GM12891 (cell line): ENCODE measurements around the gene SMARCA4.
A peak's percentile ranks its signal among the peaks of the same experiment; 100 is the strongest.

Experiments used
- DNase-seq: peaks from one replicate; pipeline ENCODE4 v3.0.0; 2011; ENCODE audit warnings: low spot score; ENCODE audit not compliant: insufficient read length
- FAIRE-seq: peaks from 2 replicates; lab custom pipeline; 2011; peaks lifted over from hg19 to GRCh38; lab: Jason Lieb, UNC
- PAX5 ChIP-seq: IDR thresholded peaks from 2 replicates; pipeline ENCODE4 v1.6.1; 2011; ENCODE audit warnings: low read length, moderate library complexity, mild to moderate bottlenecking; ENCODE audit not compliant: insufficient read depth, severe bottlenecking
- POLR2A ChIP-seq: IDR thresholded peaks from 2 replicates; pipeline ENCODE4 v1.6.1; 2011; ENCODE audit warnings: low read depth, low read length, control low read depth
- POLR2AphosphoS5 ChIP-seq: IDR thresholded peaks from 2 replicates; pipeline ENCODE4 v1.6.1; 2011; ENCODE audit warnings: low read depth, low read length, control low read depth
- POU2F2 ChIP-seq: IDR thresholded peaks from 2 replicates; pipeline ENCODE4 v1.6.1; 2011; ENCODE audit warnings: low read depth, mild to moderate bottlenecking, control low read depth, low read length, moderate library complexity
- SPI1 ChIP-seq: IDR thresholded peaks from 2 replicates; pipeline ENCODE4 v1.6.1; 2011; ENCODE audit warnings: low read depth, low read length, control low read depth
- TAF1 ChIP-seq: IDR thresholded peaks from 2 replicates; pipeline ENCODE4 v1.6.1; 2011; ENCODE audit warnings: low read depth, low read length, control low read depth

Gene SMARCA4

DNA sequence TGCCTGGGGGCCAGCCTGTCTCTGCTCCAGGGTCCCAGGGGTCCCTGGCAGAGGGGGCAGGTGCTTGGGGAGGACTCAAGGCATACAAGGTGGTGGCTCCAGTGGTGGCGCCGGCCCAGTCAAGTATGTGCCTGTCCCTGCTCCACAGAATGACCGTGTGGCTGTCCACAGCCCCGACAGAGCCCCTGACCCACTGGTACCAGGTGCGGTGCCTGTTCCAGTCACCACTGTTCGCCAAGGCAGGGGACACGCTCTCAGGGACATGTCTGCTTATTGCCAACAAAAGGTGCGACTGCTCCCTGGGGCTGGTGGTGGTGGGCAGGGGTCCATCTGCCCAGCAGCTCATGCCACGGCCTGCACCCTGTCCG is 40.6 kb upstream of the SMARCA4 start:
- FAIRE-seq (no peak), DNase-seq (no peak)
- TF ChIP-seq POLR2A (no peak), PAX5 (no peak), POLR2AphosphoS5 (no peak), POU2F2 (no peak), TAF1 (no peak), SPI1 (no peak)

DNA sequence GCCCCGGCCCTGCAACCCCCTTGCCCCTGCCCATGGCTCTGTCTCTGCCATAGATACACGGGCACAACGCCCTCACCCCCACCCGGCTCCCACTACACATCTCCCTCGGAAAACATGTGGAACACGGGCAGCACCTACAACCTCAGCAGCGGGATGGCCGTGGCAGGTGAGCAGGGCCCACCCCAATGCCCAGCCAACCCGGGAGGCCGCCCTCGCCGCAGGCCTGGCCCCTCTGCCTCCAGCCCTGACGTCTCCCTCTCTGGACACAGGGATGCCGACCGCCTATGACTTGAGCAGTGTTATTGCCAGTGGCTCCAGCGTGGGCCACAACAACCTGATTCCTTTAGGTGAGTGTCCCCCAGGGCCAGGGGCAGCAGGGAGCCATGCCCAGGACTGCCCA is 40.0 kb upstream of the SMARCA4 start:
- DNase-seq, result no peak
- FAIRE-seq, result no peak
- TF ChIP-seq POU2F2 (no peak), SPI1 (no peak), POLR2AphosphoS5 (no peak), TAF1 (no peak), PAX5 (no peak), POLR2A (no peak)

- TF ChIP-seq POLR2AphosphoS5 (0 out of 2 replicates have a peak, but pooled peaks have one; percentile 3), POLR2A (no peak), SPI1 (no peak), TAF1 (no peak), POU2F2 (0 out of 2 replicates have a peak, but pooled peaks have one; percentile 31), PAX5 (no peak)
- DNase-seq, result no peak
- FAIRE-seq, result no peak
These were observed 39.5 kb upstream of the SMARCA4 start for GRCh38 chr19:10921199-10921909.

DNA sequence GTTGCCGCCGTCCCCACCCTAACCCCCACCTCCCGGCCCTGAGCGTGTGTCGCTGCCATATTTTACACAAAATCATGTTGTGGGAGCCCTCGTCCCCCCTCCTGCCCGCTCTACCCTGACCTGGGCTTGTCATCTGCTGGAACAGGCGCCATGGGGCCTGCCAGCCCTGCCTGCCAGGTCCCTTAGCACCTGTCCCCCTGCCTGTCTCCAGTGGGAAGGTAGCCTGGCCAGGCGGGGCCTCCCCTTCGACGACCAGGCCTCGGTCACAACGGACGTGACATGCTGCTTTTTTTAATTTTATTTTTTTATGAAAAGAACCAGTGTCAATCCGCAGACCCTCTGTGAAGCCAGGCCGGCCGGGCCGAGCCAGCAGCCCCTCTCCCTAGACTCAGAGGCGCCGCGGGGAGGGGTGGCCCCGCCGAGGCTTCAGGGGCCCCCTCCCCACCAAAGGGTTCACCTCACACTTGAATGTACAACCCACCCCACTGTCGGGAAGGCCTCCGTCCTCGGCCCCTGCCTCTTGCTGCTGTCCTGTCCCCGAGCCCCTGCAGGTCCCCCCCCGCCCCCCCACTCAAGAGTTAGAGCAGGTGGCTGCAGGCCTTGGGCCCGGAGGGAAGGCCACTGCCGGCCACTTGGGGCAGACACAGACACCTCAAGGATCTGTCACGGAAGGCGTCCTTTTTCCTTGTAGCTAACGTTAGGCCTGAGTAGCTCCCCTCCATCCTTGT is 38.8 kb upstream of the SMARCA4 start:
- no peak for FAIRE-seq
- TF ChIP-seq POLR2A, result no peak
- TF ChIP-seq POU2F2, result no peak
- no peak for TF ChIP-seq TAF1
- TF ChIP-seq SPI1, result no peak
- no peak for TF ChIP-seq POLR2AphosphoS5
- TF ChIP-seq PAX5, result no peak
- DNase-seq, result no peak

GRCh38 chr19:10922638-10923014 is 38.2 kb upstream of the SMARCA4 start:
- TF ChIP-seq TAF1 (no peak), PAX5 (no peak), POLR2A (no peak), POLR2AphosphoS5 (no peak), SPI1 (no peak), POU2F2 (no peak)
- DNase-seq (no peak), FAIRE-seq (no peak)

GRCh38 chr19:10923260-10924112 is 37.3 kb upstream of the SMARCA4 start:
- DNase-seq (no peak), FAIRE-seq (no peak)
- TF ChIP-seq TAF1 (no peak), SPI1 (no peak), PAX5 (no peak), POLR2A (no peak; the same call in 1 of the 2 replicates), POLR2AphosphoS5 (no peak), POU2F2 (no peak)

DNA sequence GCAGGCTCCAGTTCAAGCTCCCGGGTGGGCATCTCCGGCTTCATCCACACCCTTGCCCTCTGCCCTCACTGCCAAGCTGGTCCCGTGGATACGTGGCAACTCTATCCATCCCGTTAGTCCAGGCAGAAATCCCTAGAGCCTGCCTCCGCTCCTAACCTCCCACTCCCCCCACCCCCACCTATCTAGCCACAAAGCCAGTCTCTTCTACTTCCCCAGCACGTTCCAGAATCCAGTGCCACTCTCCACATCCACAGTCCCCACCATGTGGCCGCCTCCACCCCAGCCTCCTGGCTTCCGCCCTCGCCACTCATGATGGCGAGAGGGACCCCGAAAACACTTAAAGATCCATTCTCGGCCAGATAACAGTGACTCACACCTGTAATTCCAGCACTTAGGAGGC is 36.2 kb upstream of the SMARCA4 start:
- TF ChIP-seq POLR2AphosphoS5, result no peak
- no peak for TF ChIP-seq SPI1
- no peak for TF ChIP-seq TAF1
- no peak for TF ChIP-seq POLR2A
- TF ChIP-seq POU2F2, result no peak
- TF ChIP-seq PAX5, result no peak
- DNase-seq (no peak), FAIRE-seq (no peak)

DNA sequence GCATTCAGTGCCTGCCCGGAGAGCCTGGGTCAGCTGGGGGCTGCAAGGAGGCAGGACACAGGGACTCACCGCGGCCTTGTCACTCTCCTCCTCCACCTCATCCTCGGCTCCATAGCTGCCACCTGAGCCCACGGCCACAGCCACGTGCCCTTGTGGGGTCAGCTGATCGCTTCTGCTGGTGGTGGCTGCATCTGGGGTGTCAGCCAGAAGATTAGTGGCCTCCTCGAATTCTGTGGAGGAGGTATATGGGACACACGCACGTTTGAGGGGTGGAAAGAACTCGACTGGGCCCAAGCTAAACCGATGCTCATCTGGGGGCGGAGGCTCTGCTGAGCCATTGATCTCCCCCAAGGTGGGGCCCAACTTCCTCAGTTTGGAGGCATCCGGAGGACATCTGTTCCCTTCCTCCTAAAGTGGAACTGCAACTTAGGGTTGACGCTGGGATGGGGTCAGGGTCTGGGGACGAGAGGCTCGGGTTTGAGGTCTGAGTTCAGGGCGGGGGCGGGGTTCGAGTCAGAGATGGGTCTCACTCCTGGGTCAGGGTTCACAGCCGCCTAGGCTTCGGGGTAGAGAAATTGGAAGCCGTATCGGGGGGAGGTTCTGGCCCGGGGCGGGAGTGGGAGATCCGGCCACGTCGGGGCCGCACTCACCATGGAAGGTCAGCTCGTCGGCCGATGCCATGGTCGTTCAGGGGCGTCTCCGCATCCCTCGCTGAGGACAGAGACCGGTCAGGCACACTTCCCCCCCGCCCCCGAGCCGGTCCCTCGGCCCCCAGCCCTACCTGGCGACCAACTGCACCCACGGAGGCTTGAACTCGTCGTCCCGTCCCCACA is 32.9 kb upstream of the SMARCA4 start:
- no peak for FAIRE-seq
- no peak for TF ChIP-seq POLR2AphosphoS5
- TF ChIP-seq SPI1, result 0 out of 2 replicates have a peak, but pooled peaks have one; percentile 10
- DNase-seq, result no peak
